Measurements from ENCODE around the gene GCG.

GCG gene

DNA sequence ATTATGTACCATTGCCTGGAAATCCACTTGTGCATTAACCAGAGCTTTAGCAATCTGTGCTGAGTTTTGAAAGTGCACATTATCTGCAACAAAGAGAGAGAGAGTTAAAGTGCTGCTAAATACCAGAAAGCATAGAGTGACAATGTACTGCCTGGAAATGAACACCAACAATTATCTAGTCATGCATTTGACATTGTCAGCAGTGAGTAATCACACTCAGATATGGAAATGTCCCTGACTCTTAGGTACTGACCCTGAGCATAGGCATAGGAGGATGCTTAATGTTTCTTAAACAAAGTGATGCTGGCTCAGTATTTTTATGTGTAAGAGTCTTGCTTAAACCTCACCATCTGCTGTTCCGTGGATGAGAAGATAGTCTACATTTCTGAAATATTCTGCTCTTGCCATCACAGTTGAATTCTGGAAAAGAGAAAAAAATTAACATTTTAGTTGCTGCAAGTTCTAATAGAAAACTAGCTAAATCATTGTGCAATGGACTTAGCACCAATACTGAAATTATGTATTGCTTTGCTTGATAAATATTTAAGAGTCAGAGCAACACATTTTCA, 20.8 kb upstream of the GCG start:
- TF ChIP-seq, protein P1, sequence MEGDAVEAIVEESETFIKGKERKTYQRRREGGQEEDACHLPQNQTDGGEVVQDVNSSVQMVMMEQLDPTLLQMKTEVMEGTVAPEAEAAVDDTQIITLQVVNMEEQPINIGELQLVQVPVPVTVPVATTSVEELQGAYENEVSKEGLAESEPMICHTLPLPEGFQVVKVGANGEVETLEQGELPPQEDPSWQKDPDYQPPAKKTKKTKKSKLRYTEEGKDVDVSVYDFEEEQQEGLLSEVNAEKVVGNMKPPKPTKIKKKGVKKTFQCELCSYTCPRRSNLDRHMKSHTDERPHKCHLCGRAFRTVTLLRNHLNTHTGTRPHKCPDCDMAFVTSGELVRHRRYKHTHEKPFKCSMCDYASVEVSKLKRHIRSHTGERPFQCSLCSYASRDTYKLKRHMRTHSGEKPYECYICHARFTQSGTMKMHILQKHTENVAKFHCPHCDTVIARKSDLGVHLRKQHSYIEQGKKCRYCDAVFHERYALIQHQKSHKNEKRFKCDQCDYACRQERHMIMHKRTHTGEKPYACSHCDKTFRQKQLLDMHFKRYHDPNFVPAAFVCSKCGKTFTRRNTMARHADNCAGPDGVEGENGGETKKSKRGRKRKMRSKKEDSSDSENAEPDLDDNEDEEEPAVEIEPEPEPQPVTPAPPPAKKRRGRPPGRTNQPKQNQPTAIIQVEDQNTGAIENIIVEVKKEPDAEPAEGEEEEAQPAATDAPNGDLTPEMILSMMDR (IDR thresholded peaks at IDR 0.05): no peak
- DNase-seq (ENCODE audit: low spot score): no peak

DNA sequence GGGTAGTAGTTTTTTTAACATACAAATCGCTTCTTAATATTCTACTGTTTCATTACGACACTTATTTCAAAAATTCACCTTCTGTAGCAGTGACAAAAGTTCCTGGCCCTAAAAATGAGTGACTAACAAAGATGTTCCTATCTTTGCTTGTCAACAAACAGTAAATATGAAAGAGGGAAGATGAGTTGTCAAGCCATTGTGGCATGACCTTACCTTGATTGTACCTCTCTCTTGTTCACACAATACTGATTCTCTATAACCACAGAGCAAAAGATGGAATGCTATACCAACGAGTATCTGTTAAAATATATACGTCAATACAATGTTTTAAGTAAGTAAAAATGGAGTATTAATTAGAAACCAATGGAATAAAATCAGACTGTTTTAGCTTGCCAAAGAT, 14.7 kb upstream of the GCG start:
- H3K27ac ChIP-seq: no peak overlapping the region
- H3K4me3 ChIP-seq: no peak overlapping the region
- DNase-seq (ENCODE audit: low spot score): no peak
- TF ChIP-seq, protein P1 (IDR thresholded peaks at IDR 0.05): no peak

More for the DNA sequence above, 20.8 kb upstream of the GCG start:
- Histone ChIP-seq H3K27ac (no peak overlapping the region), H3K4me3 (no peak overlapping the region)

DNA sequence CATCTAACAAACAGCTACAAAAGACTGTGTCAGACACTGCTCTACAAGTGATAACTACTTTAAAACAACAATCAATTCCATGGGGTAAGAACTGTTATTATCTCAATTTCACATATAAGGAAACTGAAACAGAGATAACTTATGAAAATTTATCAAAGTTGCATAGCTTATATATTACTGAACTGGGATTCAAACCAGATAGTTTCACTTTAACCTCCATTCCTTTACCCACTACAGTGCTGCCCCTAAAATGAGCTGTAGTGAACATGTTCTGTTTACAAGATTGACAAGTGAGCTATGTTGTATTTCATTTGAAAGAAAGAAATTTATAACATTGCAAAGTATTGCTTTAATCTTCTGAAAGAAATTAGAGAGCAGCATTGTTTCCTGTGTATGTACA, 14.1 kb upstream of the GCG start:
- no peak for DNase-seq (ENCODE audit: low spot score)
- H3K4me3 ChIP-seq: no peak overlapping the region
- no peak overlapping the region for H3K27ac ChIP-seq
- TF ChIP-seq, protein P1 (IDR thresholded peaks at IDR 0.05): no peak

DNA sequence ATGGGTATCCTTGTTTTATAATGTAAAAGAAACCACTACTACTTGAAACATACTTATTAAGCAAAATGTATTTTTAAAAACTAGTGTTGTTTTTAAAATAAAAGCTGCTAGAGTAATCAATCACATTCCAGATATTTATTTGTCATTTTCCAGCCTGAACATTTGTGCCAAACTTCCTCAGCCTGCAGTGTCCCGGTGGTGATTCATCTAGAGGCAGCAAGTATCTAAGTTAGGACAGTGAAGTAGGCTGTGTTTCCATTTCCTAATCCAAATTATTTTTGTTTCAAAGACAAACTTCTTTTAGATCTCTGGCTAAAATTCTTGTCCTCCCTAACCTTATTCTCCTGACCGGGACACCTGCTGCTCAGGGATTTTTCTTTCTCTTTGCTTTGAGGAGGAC, 12.8 kb upstream of the GCG start:
- no peak overlapping the region for H3K4me3 ChIP-seq
- no peak for DNase-seq (ENCODE audit: low spot score)
- TF ChIP-seq, protein P1 (IDR thresholded peaks at IDR 0.05): no peak
- H3K27ac ChIP-seq: no peak overlapping the region

DNA sequence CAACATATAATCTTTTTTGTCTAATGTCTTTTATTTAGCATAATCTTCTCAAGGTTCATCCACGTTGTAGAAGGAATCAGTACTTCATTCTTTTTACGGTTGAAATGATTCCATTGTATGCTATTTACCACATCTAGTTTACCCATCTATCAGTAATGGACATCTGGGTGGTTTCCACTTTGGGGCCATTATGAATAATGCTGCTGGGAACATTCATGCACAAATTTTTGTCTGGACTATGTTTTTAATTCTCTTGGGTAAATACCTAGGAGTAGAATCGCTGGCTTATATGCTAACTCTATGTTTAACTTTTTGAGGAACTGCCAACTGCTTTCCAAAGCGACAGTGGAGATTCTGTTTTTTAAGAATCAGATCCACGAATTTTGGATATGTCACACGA, 7.4 kb upstream of the GCG start:
- no peak overlapping the region for H3K4me3 ChIP-seq
- TF ChIP-seq, protein P1 (IDR thresholded peaks at IDR 0.05): no peak
- no peak for DNase-seq (ENCODE audit: low spot score)
- no peak overlapping the region for H3K27ac ChIP-seq

DNA sequence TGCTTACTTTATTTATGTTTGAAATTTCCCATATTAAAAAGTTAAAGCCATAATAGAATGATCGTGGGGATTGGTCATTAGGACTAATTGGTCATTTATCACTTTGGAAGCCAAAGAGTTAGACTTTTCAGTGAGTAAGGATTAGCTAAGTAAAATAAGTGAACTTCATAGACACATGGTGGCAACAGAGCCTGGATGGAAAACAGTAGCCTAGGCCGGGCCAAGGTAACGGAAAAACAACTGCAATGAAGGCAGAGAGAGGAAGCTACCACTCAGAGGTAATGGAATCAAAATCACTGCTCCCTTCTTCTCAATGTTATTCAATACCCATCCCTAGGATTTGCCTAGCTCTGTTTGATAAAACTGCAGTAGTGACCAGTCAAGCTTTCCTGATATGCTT, 4.1 kb upstream of the GCG start:
- TF ChIP-seq, protein P1 (IDR thresholded peaks at IDR 0.05): no peak
- Histone ChIP-seq H3K4me3 (no peak overlapping the region), H3K27ac (no peak overlapping the region)
- no peak for DNase-seq (ENCODE audit: low spot score)

DNA sequence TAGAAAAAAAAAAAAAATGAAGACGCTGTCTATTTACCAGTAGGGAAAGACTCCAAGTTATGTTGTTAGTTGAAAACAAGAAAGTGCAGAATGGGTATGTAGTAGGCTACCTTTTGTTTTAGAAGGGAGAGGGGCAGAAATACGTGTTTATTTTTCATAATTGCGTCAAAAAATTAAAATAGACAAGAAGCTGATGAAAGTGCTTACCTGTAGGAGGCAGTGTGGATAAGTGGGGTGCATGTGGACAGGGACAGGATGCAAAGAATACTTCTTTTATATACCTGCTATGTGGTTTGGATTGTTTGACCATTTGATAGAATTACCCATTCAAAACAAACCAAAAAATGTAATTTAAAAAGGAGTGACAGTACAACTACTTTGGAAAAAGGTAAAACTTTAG, 3.0 kb upstream of the GCG start:
- H3K4me3 ChIP-seq: no peak overlapping the region
- DNase-seq (ENCODE audit: low spot score): no peak
- TF ChIP-seq, protein P1 (IDR thresholded peaks at IDR 0.05): no peak
- no peak overlapping the region for H3K27ac ChIP-seq

Data from coronary artery (tissue), 2 donors.